GM12878 (cell line): Measurements from ENCODE around the gene ZFPM1. TPM values are rescaled to one million over a fixed set of nuclear protein-coding genes. Genes with fewer than 3 reads are reported as not detected.
A peak's percentile ranks its signal among the peaks of the same experiment; 100 is the strongest.

Experiments
- ATAC-seq: fragments of 200-7000 bp; cut with Tn5 transposase; 3 replicates; pipeline ENCODE4 v1.9.1; 2020; ENCODE audit warnings: mild to moderate bottlenecking, moderate library complexity
- Bru-seq: library from RNA; stranded (reverse); fragments of 400-500 nt; gene quantifications from one replicate; lab custom pipeline; 2021; lab: Mats Ljungman, UMichigan
- BruChase-seq, 2 experiments: library from RNA; stranded (reverse); fragments of 400-500 nt; gene quantifications; one replicate each; lab custom pipeline; 2021; lab: Mats Ljungman, UMichigan
- BruUV-seq: library from RNA; stranded (reverse); fragments of 400-500 nt; replicated peaks from 2 replicates; lab custom pipeline; 2021; lab: Mats Ljungman, UMichigan
- CTCF ChIA-PET: fragments of 300-600 bp; sonication (Branson Sonifier 250); formaldehyde crosslinking; extraction: SDS; loops from one replicate; lab custom pipeline; 2021; ENCODE audit warnings: inconsistent platforms; lab: Yijun Ruan, JAX
- POLR2A ChIA-PET: fragments of 350-600 bp; formaldehyde crosslinking; extraction: SDS; loops from one replicate; lab custom pipeline; 2021; ENCODE audit warnings: inconsistent platforms; lab: Charles Lee
- RAD21 ChIA-PET: fragments of 300-600 bp; sonication (Branson Sonifier 250); formaldehyde crosslinking; loops from one replicate; lab custom pipeline; 2023; ENCODE audit warnings: antibody characterized with exemption; ENCODE audit not compliant: unreplicated experiment; lab: Charles Lee
- SMC1A ChIA-PET: fragments of 300-600 bp; sonication (Branson Sonifier 250); formaldehyde crosslinking; loops from one replicate; lab custom pipeline; 2023; ENCODE audit not compliant: unreplicated experiment, uncharacterized antibody; lab: Charles Lee
- DNase-seq: peaks from one replicate; pipeline ENCODE4 v3.0.0-alpha.2; 2011; ENCODE audit warnings: low read depth, low spot score
- FAIRE-seq: peaks from 3 replicates; lab custom pipeline; 2011; peaks lifted over from hg19 to GRCh38; lab: Jason Lieb, UNC
- H2AFZ ChIP-seq: 2 replicates; pipeline ENCODE4 v1.6.0; 2011; ENCODE audit warnings: low read depth, low read length, control low read depth; ENCODE audit not compliant: control insufficient read depth
- H3K27ac ChIP-seq: 2 replicates; pipeline ENCODE4 v1.5.1; 2011; ENCODE audit warnings: control low read depth; ENCODE audit not compliant: control insufficient read depth, insufficient read depth
- H3K27me3 ChIP-seq, 2 experiments: replicated peaks in 1 of 2; 2 replicates each; pipeline versions ENCODE4 v1.6.0 to v1.6.1; 2011; ENCODE audit warnings: low read length in 1 of 2; ENCODE audit not compliant: control insufficient read depth in 2 of 2, insufficient read depth in 2 of 2
- H3K36me3 ChIP-seq, 2 experiments: 2 replicates each; pipeline ENCODE4 v1.5.1; 2011; ENCODE audit warnings: low read length in 1 of 2; ENCODE audit not compliant: control insufficient read depth in 2 of 2, insufficient read depth in 2 of 2
- H3K4me1 ChIP-seq: 2 replicates; pipeline ENCODE4 v1.6.1; 2011; ENCODE audit warnings: mild to moderate bottlenecking, low read length, moderate library complexity, mixed read lengths; ENCODE audit not compliant: control insufficient read depth, insufficient read depth
- H3K4me2 ChIP-seq: 2 replicates; pipeline ENCODE4 v1.6.0; 2011; ENCODE audit warnings: control low read depth; ENCODE audit not compliant: control insufficient read depth, insufficient read depth
- H3K4me3 ChIP-seq: fragments of 200-600 bp; sonication (generic); 2 replicates; pipeline ENCODE4 v1.5.1; 2016
- H3K79me2 ChIP-seq: 2 replicates; pipeline ENCODE4 v1.6.0; 2011; ENCODE audit warnings: low read length; ENCODE audit not compliant: control insufficient read depth, insufficient read depth
- H3K9ac ChIP-seq: 2 replicates; pipeline ENCODE4 v1.8.0; 2011; ENCODE audit warnings: low read length, control low read depth, mixed read lengths; ENCODE audit not compliant: control insufficient read depth, insufficient read depth
- H3K9me3 ChIP-seq: replicated peaks from 3 replicates; pipeline ENCODE4 v1.5.1; 2011; ENCODE audit warnings: mild to moderate bottlenecking, low read length; ENCODE audit not compliant: control insufficient read depth, insufficient read depth
- H4K20me1 ChIP-seq: 2 replicates; pipeline ENCODE4 v1.6.0; 2011; ENCODE audit not compliant: control insufficient read depth, insufficient read depth
- BHLHE40 ChIP-seq, 2 experiments: fragments of 450-650 bp in 1 of 2; IDR thresholded peaks; 2 replicates each; pipeline ENCODE4 v1.6.1; 2011 to 2017; ENCODE audit warnings: low read depth in 2 of 2, borderline replicate concordance in 1 of 2, improper control_type of control experiment in 1 of 2, low read length in 1 of 2, mild to moderate bottlenecking in 1 of 2
- CTCF ChIP-seq, 3 experiments: IDR thresholded peaks in 2 of 3; conservative IDR thresholded peaks in 1 of 3; 2 replicates each; pipeline ENCODE4 v1.5.1; 2011; ENCODE audit warnings: low read depth in 3 of 3, low read length in 3 of 3, mild to moderate bottlenecking in 3 of 3, control low read depth in 2 of 3, moderate library complexity in 2 of 3, inconsistent platforms in 1 of 3, mixed read lengths in 1 of 3; ENCODE audit not compliant: control insufficient read depth in 2 of 3, insufficient read depth in 1 of 3; ENCODE audit errors: extremely low read depth in 1 of 3
- PBX3 ChIP-seq: IDR thresholded peaks from 2 replicates; pipeline ENCODE4 v1.6.1; 2011; ENCODE audit warnings: mild to moderate bottlenecking, low read depth, low read length, moderate library complexity; ENCODE audit not compliant: insufficient replicate concordance
- POLR2A ChIP-seq: IDR thresholded peaks from 2 replicates; pipeline ENCODE4 v1.6.1; 2011; ENCODE audit warnings: low read depth, mild to moderate bottlenecking, low read length
- SMARCA5 ChIP-seq: fragments of 450-650 bp; IDR thresholded peaks from 2 replicates; pipeline ENCODE4 v1.6.1; 2017; ENCODE audit warnings: mild to moderate bottlenecking
- WGBS: methylation state at CpG from one replicate; pipeline ENCODE4 v1.1.6; 2016; ENCODE audit warnings: low lambda C conversion rate; ENCODE audit not compliant: insufficient replicate concordance, insufficient coverage; ENCODE audit errors: missing lambda C conversion rate; 5-methylcytosine and 5-hydroxymethylcytosine counted together
- in situ Hi-C: fragments of 300-500 bp; cut with MboI; formaldehyde crosslinking; loops from 9 replicates; pipeline ENCODE4 v1.14.3; 2018; ENCODE audit warnings: mixed read lengths
- intact Hi-C: fragments of 100-400 bp; cut with micrococcal nuclease; formaldehyde crosslinking; loops from one replicate; pipeline ENCODE4 v1.14.2; 2022; ENCODE audit not compliant: unreplicated experiment
- long read RNA-seq, 2 experiments: library from polyadenylated mRNA; unstranded; transcript quantifications; one replicate each; pipeline ENCODE4 v2.0.0, GENCODE V29; 2019 to 2020
- polyA minus RNA-seq, 3 experiments: library from RNA; depleted of rRNA, polyadenylated mRNA; stranded (reverse); fragments of >200 nt; gene quantifications; 2 replicates each; pipeline ENCODE4 v1.2.3, GENCODE V29; 2011
- polyA plus RNA-seq, 11 experiments: library from polyadenylated mRNA; depleted of rRNA in 4 of 11; unstranded in 6 of 11; stranded (reverse) in 5 of 11; fragments of >200 nt; fragmentation: Nextera tagmentation in 4 of 11; fragmentation: Illumina TruSeq in 1 of 11; extraction: Ambion mirVana in 4 of 11; extraction: Trizol in 1 of 11; gene quantifications; 1 replicate in 1 of 11; 2 replicates in 10 of 11; pipeline versions ENCODE4 v1.2.1 to v1.2.3, GENCODE V29; 2011 to 2016; ENCODE audit warnings: inconsistent platforms in 2 of 11, missing spikeins in 2 of 11, low read depth in 1 of 11
- total RNA-seq, 4 experiments: library from RNA; depleted of rRNA in 3 of 4; stranded (reverse); fragments of >200 nt in 3 of 4; fragmentation: Illumina TruSeq in 1 of 4; extraction: Trizol in 1 of 4; gene quantifications; 2 replicates each; pipeline versions ENCODE4 v1.2.1 to v1.2.3, GENCODE V29; 2013 to 2021

Gene ZFPM1
- 5.8 and 7.0 TPM in 2 replicates for total RNA-seq (2013; cell fraction: nucleolus; rRNA removed)
- total RNA-seq (2014; rRNA removed) (0.82 and 1.1 TPM in 2 replicates), total RNA-seq (2014; rRNA removed; fragmentation: Illumina TruSeq; extraction: Trizol) (0.23 and 0.36 TPM in 2 replicates), total RNA-seq (2021) (4.0 and 5.1 TPM in 2 replicates), polyA plus RNA-seq (2011; rRNA removed) (0.13 and 0.46 TPM in 2 replicates), polyA plus RNA-seq (2014; fragmentation: Illumina TruSeq; extraction: Trizol) (0.24 TPM in 1 of 2 replicates, not detected in the other), polyA plus RNA-seq (2014; fragmentation: Nextera tagmentation; extraction: Ambion mirVana) (under 1 TPM; 0.02 to 0.03 TPM), polyA plus RNA-seq (2014; rRNA removed) (1.2 and 1.5 TPM in 2 replicates), polyA plus RNA-seq (2016; fragmentation: Nextera tagmentation; extraction: Ambion mirVana) (under 1 TPM; 0.03 to 0.09 TPM), polyA minus RNA-seq (2011; rRNA and poly(A)+ RNA removed) (0.51 and 1.3 TPM in 2 replicates), Bru-seq, nascent RNA (percentile 49 among the genes with signal in this experiment), BruChase-seq, experiment 1, labeled RNA remaining after a 6-hour chase (percentile 56 among the genes with signal in this experiment), BruChase-seq, experiment 2, labeled RNA remaining after a 2-hour chase (percentile 51 among the genes with signal in this experiment)
- polyA plus RNA-seq (2011; ENCODE audit: low read depth) = 0.13 TPM
- 0.34 and 0.69 TPM in 2 replicates for polyA plus RNA-seq (2011; cell fraction: cytosol; rRNA removed)
- 2.9 and 5.4 TPM in 2 replicates for polyA plus RNA-seq (2011; cell fraction: nucleus; rRNA removed)
- 1.7 and 1.8 TPM in 2 replicates for polyA plus RNA-seq (2012)
- polyA minus RNA-seq (2011; cell fraction: cytosol; rRNA and poly(A)+ RNA removed) = 1.2 and 2.1 TPM in 2 replicates
- polyA minus RNA-seq (2011; cell fraction: nucleus; rRNA and poly(A)+ RNA removed) = 1.2 and 5.1 TPM in 2 replicates
- long read RNA-seq, experiment 1, partial matches to known transcripts = 0 of 1 reads
- long read RNA-seq, experiment 1, other reads (novel, unspliced or antisense) = 1 of 1 reads
- long read RNA-seq, experiment 2 = 0 reads

- peaks cover 29% of the 10 kb centered on the region for H3K4me1 ChIP-seq
- WGBS = no CpG with 5 or more reads among the region's 57 CpGs
Observed at GRCh38 chr16:88453217-88453531, at the start of gene ZFPM1. ZFPM1 (plus strand) TSS chr16:88453280; CDS start chr16:88453639, 359 bp downstream.

More at GRCh38 chr16:88453217-88453531, at the start of gene ZFPM1:
- FAIRE-seq = no peak
- ATAC-seq = no peak
- Histone ChIP-seq H3K9ac (peak within 1 kb of the TSS; percentile 92; the same call in 1 of the 2 replicates), H3K27ac (peak within 1 kb of the TSS; percentile 79), H3K4me3 (peak within 1 kb of the TSS; percentile 86), H3K27me3 (peaks cover 0 to 2% of the 10 kb centered on the region in 2 experiments; a peak in 1 of 4 replicates), H3K36me3 (no peaks in the 10 kb centered on the region), H3K4me2 (peak within 1 kb of the TSS; percentile 96), H3K79me2 (peaks cover 22% of the 10 kb centered on the region), H3K9me3 (no peaks in the 10 kb centered on the region), H2AFZ (peak within 1 kb of the TSS; percentile 91), H4K20me1 (no peaks in the 10 kb centered on the region)
- TF ChIP-seq BHLHE40 (IDR thresholded peaks at IDR 0.05; ENCODE audit: borderline replicate concordance in 1 of 2, low read depth in 2 of 2, low read length in 1 of 2) = peak in 1 of 2 experiments; percentile 42; a peak in 1 of 4 replicates
- TF ChIP-seq PBX3 = no peak
- no peak for TF ChIP-seq CTCF (IDR thresholded peaks at IDR 0.05 in 2 of 3, conservative IDR thresholded peaks at IDR 0.05 in 1 of 3; ENCODE audit: control insufficient read depth in 2 of 3, extremely low read depth in 1 of 3, insufficient read depth in 1 of 3, low read depth in 3 of 3, low read length in 3 of 3)
- TF ChIP-seq POLR2A = peak; percentile 52
- 0 out of 2 replicates have a peak, but pooled peaks have one; percentile 43 for TF ChIP-seq SMARCA5
- in situ Hi-C loops = loop anchor here (5.0 to 10.0 kb wide), 2 partner anchors 114 to 332 kb away; partner anchors contain the start of gene PIEZO1
- ChIA-PET POLR2A (interaction anchor here (1.0 kb wide), 1 partner anchor 10 kb away, joined by 3 read pairs; no protein-coding TSS in a partner anchor), CTCF (interaction anchor here (1.0 kb wide), 1 partner anchor 108 kb away, joined by 3 read pairs; no protein-coding TSS in a partner anchor), SMC1A (no interaction called here), RAD21 (interaction anchor here (1.0 kb wide), 1 partner anchor 108 kb away, joined by 3 read pairs; no protein-coding TSS in a partner anchor)
- intact Hi-C loops = loop anchor here (10.0 kb wide), 1 partner anchor 1068 kb away; the partner anchor contains the start of gene FBXO31
- DNase-seq = no peak
- no TSS peak for BruUV-seq
